ENCODE measurements around the gene TMEM200A. TPM values are rescaled to one million over a fixed set of nuclear protein-coding genes. Genes with fewer than 3 reads are reported as not detected.

Gene TMEM200A
- total and polyA plus RNA-seq, 4 donors, result 0.79 to 7.9 (median 6.4) TPM

- no peak for ATAC-seq (ENCODE audit: insufficient read depth, low FRiP score)
- no peak overlapping the region for H3K9ac ChIP-seq (ENCODE audit: insufficient read depth in 1 of 2, low read length in 2 of 2)
- no peaks in the 10 kb centered on the region for H3K27me3 ChIP-seq (ENCODE audit: control insufficient read depth in 3 of 3, insufficient read depth in 3 of 3, low read length in 2 of 3)
- no peaks in the 10 kb centered on the region for H3K36me3 ChIP-seq (ENCODE audit: control insufficient read depth in 4 of 4, insufficient read depth in 4 of 4, low read length in 4 of 4)
- 75 to 84% methylated on average over 1 of the region's 1 CpG for WGBS, 2 donors
- TF ChIP-seq CTCF (IDR thresholded peaks at IDR 0.05; ENCODE audit: control extremely low read depth, extremely low read depth), result no peak
- H3K4me1 ChIP-seq (ENCODE audit: control insufficient read depth in 5 of 5, insufficient read depth in 5 of 5, low read length in 5 of 5), result no peaks in the 10 kb centered on the region
- no peak overlapping the region for H3K27ac ChIP-seq (ENCODE audit: low read depth in 1 of 2, low read length in 1 of 2)
- DNase-seq, result no peak
- no peak overlapping the region for H3K4me3 ChIP-seq
- H3K9me3 ChIP-seq (ENCODE audit: control insufficient read depth in 4 of 4, insufficient read depth in 3 of 4, low read length in 3 of 4), result peaks cover 0 to 3% (median 0%) of the 10 kb centered on the region in 4 donors
Measured at GRCh38 chr6:130467146-130468050, 101.6 kb downstream of the TMEM200A start.

DNA sequence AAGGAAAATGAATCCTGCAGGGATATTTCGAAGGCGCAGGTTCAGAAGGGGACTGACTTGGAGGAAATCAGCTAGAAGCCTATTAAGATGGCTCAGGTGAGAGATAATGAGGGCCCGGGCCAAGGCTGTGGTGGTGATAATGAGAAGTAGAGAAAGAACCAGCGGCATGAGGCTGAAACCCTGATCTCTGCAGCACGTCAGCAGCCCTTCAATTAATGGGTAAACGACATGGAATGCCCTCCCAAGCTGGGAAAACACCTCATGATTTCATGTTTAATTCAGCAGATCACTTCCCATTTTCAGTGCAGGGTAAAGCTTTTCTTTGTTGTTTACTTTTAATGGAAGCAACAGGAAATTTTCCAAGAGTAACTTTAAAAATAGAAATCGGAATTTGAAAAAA is 104.9 kb downstream of the TMEM200A start:
- no peaks in the 10 kb centered on the region for H3K36me3 ChIP-seq (ENCODE audit: control insufficient read depth in 4 of 4, insufficient read depth in 4 of 4, low read length in 4 of 4)
- ATAC-seq (ENCODE audit: insufficient read depth, low FRiP score) (no peak), DNase-seq (no peak)
- no peaks in the 10 kb centered on the region for H3K27me3 ChIP-seq (ENCODE audit: control insufficient read depth in 3 of 3, insufficient read depth in 3 of 3, low read length in 2 of 3)
- TF ChIP-seq CTCF (IDR thresholded peaks at IDR 0.05; ENCODE audit: control extremely low read depth, extremely low read depth), result no peak
- peaks cover 0 to 6% (median 1%) of the 10 kb centered on the region in 4 donors for H3K9me3 ChIP-seq (ENCODE audit: control insufficient read depth in 4 of 4, insufficient read depth in 3 of 4, low read length in 3 of 4)
- H3K4me1 ChIP-seq (ENCODE audit: control insufficient read depth in 5 of 5, insufficient read depth in 5 of 5, low read length in 5 of 5), result no peaks in the 10 kb centered on the region
- H3K27ac ChIP-seq (ENCODE audit: low read depth in 1 of 2, low read length in 1 of 2), result no peak overlapping the region
- H3K4me3 ChIP-seq, result no peak overlapping the region
- no peak overlapping the region for H3K9ac ChIP-seq (ENCODE audit: insufficient read depth in 1 of 2, low read length in 2 of 2)
- 75 to 93% methylated on average over 7 of the region's 7 CpGs for WGBS, 2 donors

DNA sequence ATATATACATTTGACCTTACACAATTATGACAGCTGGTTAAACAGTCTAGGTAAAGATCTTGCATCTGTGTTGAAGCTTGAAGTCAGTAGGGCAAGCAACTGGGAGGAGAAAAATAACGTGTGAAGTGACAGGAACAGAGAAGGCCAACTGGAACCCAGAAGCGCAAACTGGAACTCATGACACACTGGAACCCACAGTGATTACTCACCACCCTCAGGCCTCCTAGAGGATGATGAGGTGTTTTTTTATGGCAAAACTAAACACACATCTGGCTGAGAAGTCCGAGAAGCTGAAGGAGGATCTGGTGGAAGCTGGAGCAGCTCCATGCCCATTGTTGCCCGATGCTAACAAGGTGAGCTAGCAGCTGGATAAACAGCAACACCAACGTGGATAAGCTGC is 108.1 kb downstream of the TMEM200A start:
- Histone ChIP-seq H3K4me3 (no peak overlapping the region), H3K36me3 (ENCODE audit: control insufficient read depth in 4 of 4, insufficient read depth in 4 of 4, low read length in 4 of 4) (no peaks in the 10 kb centered on the region), H3K4me1 (ENCODE audit: control insufficient read depth in 5 of 5, insufficient read depth in 5 of 5, low read length in 5 of 5) (no peaks in the 10 kb centered on the region), H3K9me3 (ENCODE audit: control insufficient read depth in 4 of 4, insufficient read depth in 3 of 4, low read length in 3 of 4) (peaks cover 0 to 6% (median 1%) of the 10 kb centered on the region in 4 donors), H3K9ac (ENCODE audit: insufficient read depth in 1 of 2, low read length in 2 of 2) (no peak overlapping the region), H3K27me3 (ENCODE audit: control insufficient read depth in 3 of 3, insufficient read depth in 3 of 3, low read length in 2 of 3) (no peaks in the 10 kb centered on the region), H3K27ac (ENCODE audit: low read depth in 1 of 2, low read length in 1 of 2) (no peak overlapping the region)
- no peak for DNase-seq
- ATAC-seq (ENCODE audit: insufficient read depth, low FRiP score), result no peak
- 89 to 90% methylated on average over 5 of the region's 5 CpGs for WGBS, 2 donors
- no peak for TF ChIP-seq CTCF (IDR thresholded peaks at IDR 0.05; ENCODE audit: control extremely low read depth, extremely low read depth)
